A673 (cell line): Measurements from ENCODE around the gene NPTN.

Experiments used
- EZH2 ChIP-seq: fragments of 200-600 bp; sonication (generic); IDR thresholded peaks from 2 replicates; pipeline ENCODE4 v1.6.1; 2017; ENCODE audit warnings: borderline replicate concordance, low read depth, mild to moderate bottlenecking, mixed read lengths, antibody characterized with exemption, low read length; ENCODE audit not compliant: poor library complexity, severe bottlenecking
- TF ChIP-seq, protein P1 (sequence below): fragments of 300-800, 200-600 bp; sonication (generic); conservative IDR thresholded peaks from 2 replicates; pipeline ENCODE4 v1.5.1; 2017; ENCODE audit warnings: low read depth, mild to moderate bottlenecking, antibody characterized with exemption, low read length, moderate library complexity, mixed read lengths

DNA sequence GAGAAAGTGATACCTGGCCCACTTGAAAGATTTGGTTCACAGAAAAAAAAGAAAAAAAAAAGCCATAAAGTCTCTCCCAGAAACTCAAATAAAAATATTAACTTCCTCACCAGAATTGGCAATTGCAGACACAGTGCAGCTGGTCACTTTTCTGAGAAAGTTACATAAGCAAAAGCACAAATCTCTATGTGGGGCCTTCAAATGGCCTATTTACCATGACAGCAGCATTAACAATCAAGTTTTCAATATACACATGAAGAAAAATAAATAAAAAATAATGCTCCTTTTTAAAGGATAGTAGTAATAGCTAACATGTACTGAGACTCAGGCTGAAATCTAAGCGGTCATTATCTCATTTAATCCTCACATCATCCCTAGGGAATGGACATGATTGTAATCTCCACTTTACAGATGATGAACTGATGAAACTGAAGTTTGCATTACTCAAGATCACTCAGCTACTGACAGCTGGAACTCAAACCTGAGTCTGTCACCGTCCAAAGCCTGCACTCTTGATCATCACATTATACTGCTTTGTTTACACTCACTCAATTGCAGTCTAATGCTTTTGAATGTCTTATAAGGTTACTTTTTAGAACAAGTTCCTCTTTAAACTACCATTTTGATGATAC is 3.3 kb downstream of the NPTN start:
- TF ChIP-seq, protein P1, sequence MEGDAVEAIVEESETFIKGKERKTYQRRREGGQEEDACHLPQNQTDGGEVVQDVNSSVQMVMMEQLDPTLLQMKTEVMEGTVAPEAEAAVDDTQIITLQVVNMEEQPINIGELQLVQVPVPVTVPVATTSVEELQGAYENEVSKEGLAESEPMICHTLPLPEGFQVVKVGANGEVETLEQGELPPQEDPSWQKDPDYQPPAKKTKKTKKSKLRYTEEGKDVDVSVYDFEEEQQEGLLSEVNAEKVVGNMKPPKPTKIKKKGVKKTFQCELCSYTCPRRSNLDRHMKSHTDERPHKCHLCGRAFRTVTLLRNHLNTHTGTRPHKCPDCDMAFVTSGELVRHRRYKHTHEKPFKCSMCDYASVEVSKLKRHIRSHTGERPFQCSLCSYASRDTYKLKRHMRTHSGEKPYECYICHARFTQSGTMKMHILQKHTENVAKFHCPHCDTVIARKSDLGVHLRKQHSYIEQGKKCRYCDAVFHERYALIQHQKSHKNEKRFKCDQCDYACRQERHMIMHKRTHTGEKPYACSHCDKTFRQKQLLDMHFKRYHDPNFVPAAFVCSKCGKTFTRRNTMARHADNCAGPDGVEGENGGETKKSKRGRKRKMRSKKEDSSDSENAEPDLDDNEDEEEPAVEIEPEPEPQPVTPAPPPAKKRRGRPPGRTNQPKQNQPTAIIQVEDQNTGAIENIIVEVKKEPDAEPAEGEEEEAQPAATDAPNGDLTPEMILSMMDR: no peak
- no peak for TF ChIP-seq EZH2
